GM12878 (cell line): ENCODE data around the gene CPA2. TPM values are rescaled to one million over a fixed set of nuclear protein-coding genes. Genes with fewer than 3 reads are reported as not detected.

Source experiments
- ATAC-seq: fragments of 200-7000 bp; cut with Tn5 transposase; 3 replicates; pipeline ENCODE4 v1.9.1; 2020; ENCODE audit warnings: mild to moderate bottlenecking, moderate library complexity
- BruUV-seq: library from RNA; stranded (reverse); fragments of 400-500 nt; replicated peaks from 2 replicates; lab custom pipeline; 2021; lab: Mats Ljungman, UMichigan
- CTCF ChIA-PET: fragments of 300-600 bp; sonication (Branson Sonifier 250); formaldehyde crosslinking; extraction: SDS; loops from one replicate; lab custom pipeline; 2021; ENCODE audit warnings: inconsistent platforms; lab: Yijun Ruan, JAX
- POLR2A ChIA-PET: fragments of 350-600 bp; formaldehyde crosslinking; extraction: SDS; loops from one replicate; lab custom pipeline; 2021; ENCODE audit warnings: inconsistent platforms; lab: Charles Lee
- RAD21 ChIA-PET: fragments of 300-600 bp; sonication (Branson Sonifier 250); formaldehyde crosslinking; loops from one replicate; lab custom pipeline; 2023; ENCODE audit warnings: antibody characterized with exemption; ENCODE audit not compliant: unreplicated experiment; lab: Charles Lee
- SMC1A ChIA-PET: fragments of 300-600 bp; sonication (Branson Sonifier 250); formaldehyde crosslinking; loops from one replicate; lab custom pipeline; 2023; ENCODE audit not compliant: unreplicated experiment, uncharacterized antibody; lab: Charles Lee
- DNase-seq: peaks from one replicate; pipeline ENCODE4 v3.0.0-alpha.2; 2011; ENCODE audit warnings: low read depth, low spot score
- FAIRE-seq: peaks from 3 replicates; lab custom pipeline; 2011; peaks lifted over from hg19 to GRCh38; lab: Jason Lieb, UNC
- H2AFZ ChIP-seq: 2 replicates; pipeline ENCODE4 v1.6.0; 2011; ENCODE audit warnings: low read depth, low read length, control low read depth; ENCODE audit not compliant: control insufficient read depth
- H3K27ac ChIP-seq: 2 replicates; pipeline ENCODE4 v1.5.1; 2011; ENCODE audit warnings: control low read depth; ENCODE audit not compliant: control insufficient read depth, insufficient read depth
- H3K27me3 ChIP-seq, 2 experiments: replicated peaks in 1 of 2; 2 replicates each; pipeline versions ENCODE4 v1.6.0 to v1.6.1; 2011; ENCODE audit warnings: low read length in 1 of 2; ENCODE audit not compliant: control insufficient read depth in 2 of 2, insufficient read depth in 2 of 2
- H3K36me3 ChIP-seq, 2 experiments: 2 replicates each; pipeline ENCODE4 v1.5.1; 2011; ENCODE audit warnings: low read length in 1 of 2; ENCODE audit not compliant: control insufficient read depth in 2 of 2, insufficient read depth in 2 of 2
- H3K4me1 ChIP-seq: 2 replicates; pipeline ENCODE4 v1.6.1; 2011; ENCODE audit warnings: mild to moderate bottlenecking, low read length, moderate library complexity, mixed read lengths; ENCODE audit not compliant: control insufficient read depth, insufficient read depth
- H3K4me2 ChIP-seq: 2 replicates; pipeline ENCODE4 v1.6.0; 2011; ENCODE audit warnings: control low read depth; ENCODE audit not compliant: control insufficient read depth, insufficient read depth
- H3K4me3 ChIP-seq: fragments of 200-600 bp; sonication (generic); 2 replicates; pipeline ENCODE4 v1.5.1; 2016
- H3K79me2 ChIP-seq: 2 replicates; pipeline ENCODE4 v1.6.0; 2011; ENCODE audit warnings: low read length; ENCODE audit not compliant: control insufficient read depth, insufficient read depth
- H3K9ac ChIP-seq: 2 replicates; pipeline ENCODE4 v1.8.0; 2011; ENCODE audit warnings: low read length, control low read depth, mixed read lengths; ENCODE audit not compliant: control insufficient read depth, insufficient read depth
- H3K9me3 ChIP-seq: replicated peaks from 3 replicates; pipeline ENCODE4 v1.5.1; 2011; ENCODE audit warnings: mild to moderate bottlenecking, low read length; ENCODE audit not compliant: control insufficient read depth, insufficient read depth
- H4K20me1 ChIP-seq: 2 replicates; pipeline ENCODE4 v1.6.0; 2011; ENCODE audit not compliant: control insufficient read depth, insufficient read depth
- BACH1 ChIP-seq: fragments of 450-650 bp; IDR thresholded peaks from 2 replicates; pipeline ENCODE4 v1.6.1; 2017; ENCODE audit warnings: mild to moderate bottlenecking, borderline replicate concordance
- BCLAF1 ChIP-seq: fragments of 450-650 bp; IDR thresholded peaks from 2 replicates; pipeline ENCODE4 v1.6.1; 2017; ENCODE audit warnings: antibody characterized with exemption, mild to moderate bottlenecking, moderate library complexity
- EGR1 ChIP-seq, 2 experiments: IDR thresholded peaks; 1 replicate in 1 of 2; 2 replicates in 1 of 2; pipeline ENCODE4 v1.6.1; 2011 to 2012; ENCODE audit warnings: low read depth in 2 of 2, low read length in 2 of 2, borderline replicate concordance in 1 of 2, mild to moderate bottlenecking in 1 of 2, moderate library complexity in 1 of 2
- KLF5 ChIP-seq: fragments of 450-650 bp; IDR thresholded peaks from 2 replicates; pipeline ENCODE4 v1.6.1; 2014; ENCODE audit warnings: mild to moderate bottlenecking; ENCODE audit not compliant: partially characterized antibody
- RBBP5 ChIP-seq: fragments of 200-600 bp; sonication (generic); conservative IDR thresholded peaks from 2 replicates; pipeline ENCODE4 v1.6.1; 2016
- RCOR1 ChIP-seq: conservative IDR thresholded peaks from 2 replicates; pipeline ENCODE4 v1.6.1; 2012; ENCODE audit warnings: low read depth, low read length, improper control_type of control experiment
- SIX5 ChIP-seq: IDR thresholded peaks from 2 replicates; pipeline ENCODE4 v1.6.1; 2011; ENCODE audit warnings: mild to moderate bottlenecking, low read depth, low read length, moderate library complexity; ENCODE audit not compliant: severe bottlenecking
- ZBED1 ChIP-seq: IDR thresholded peaks from 2 replicates; pipeline ENCODE4 v1.6.1; 2016; ENCODE audit warnings: borderline replicate concordance
- WGBS: methylation state at CpG from one replicate; pipeline ENCODE4 v1.1.6; 2016; ENCODE audit warnings: low lambda C conversion rate; ENCODE audit not compliant: insufficient replicate concordance, insufficient coverage; ENCODE audit errors: missing lambda C conversion rate; 5-methylcytosine and 5-hydroxymethylcytosine counted together
- in situ Hi-C: fragments of 300-500 bp; cut with MboI; formaldehyde crosslinking; loops from 9 replicates; pipeline ENCODE4 v1.14.3; 2018; ENCODE audit warnings: mixed read lengths
- intact Hi-C: fragments of 100-400 bp; cut with micrococcal nuclease; formaldehyde crosslinking; loops from one replicate; pipeline ENCODE4 v1.14.2; 2022; ENCODE audit not compliant: unreplicated experiment
- polyA plus RNA-seq, 11 experiments: library from polyadenylated mRNA; depleted of rRNA in 4 of 11; unstranded in 6 of 11; stranded (reverse) in 5 of 11; fragments of >200 nt; fragmentation: Nextera tagmentation in 4 of 11; fragmentation: Illumina TruSeq in 1 of 11; extraction: Ambion mirVana in 4 of 11; extraction: Trizol in 1 of 11; gene quantifications; 1 replicate in 1 of 11; 2 replicates in 10 of 11; pipeline versions ENCODE4 v1.2.1 to v1.2.3, GENCODE V29; 2011 to 2016; ENCODE audit warnings: inconsistent platforms in 2 of 11, missing spikeins in 2 of 11, low read depth in 1 of 11
- total RNA-seq, 4 experiments: library from RNA; depleted of rRNA in 3 of 4; stranded (reverse); fragments of >200 nt in 3 of 4; fragmentation: Illumina TruSeq in 1 of 4; extraction: Trizol in 1 of 4; gene quantifications; 2 replicates each; pipeline versions ENCODE4 v1.2.1 to v1.2.3, GENCODE V29; 2013 to 2021
- TF ChIP-seq, protein P1 (sequence below): fragments of 450-650 bp; IDR thresholded peaks from 2 replicates; pipeline ENCODE4 v1.6.1; 2016; ENCODE audit warnings: mild to moderate bottlenecking
- TF ChIP-seq, protein P2 (sequence below): IDR thresholded peaks from 2 replicates; pipeline ENCODE4 v1.6.1; 2011; ENCODE audit warnings: borderline replicate concordance, low read depth, mild to moderate bottlenecking, moderate library complexity, mixed read lengths, low read length; ENCODE audit not compliant: insufficient read depth; ENCODE audit errors: extremely low read length
- TF ChIP-seq, protein P3 (sequence below): fragments of 150-350 bp; IDR thresholded peaks from 2 replicates; pipeline ENCODE4 v1.6.1; 2014; ENCODE audit warnings: mild to moderate bottlenecking, low read depth, low read length

The CPA2 gene
- total and polyA plus RNA-seq, 10 of the 15 experiments (the other 5 are each of a cell fraction or from before 2014, with no cell fraction given) = 0.04 to 1.9 TPM; not detected in 8

DNA sequence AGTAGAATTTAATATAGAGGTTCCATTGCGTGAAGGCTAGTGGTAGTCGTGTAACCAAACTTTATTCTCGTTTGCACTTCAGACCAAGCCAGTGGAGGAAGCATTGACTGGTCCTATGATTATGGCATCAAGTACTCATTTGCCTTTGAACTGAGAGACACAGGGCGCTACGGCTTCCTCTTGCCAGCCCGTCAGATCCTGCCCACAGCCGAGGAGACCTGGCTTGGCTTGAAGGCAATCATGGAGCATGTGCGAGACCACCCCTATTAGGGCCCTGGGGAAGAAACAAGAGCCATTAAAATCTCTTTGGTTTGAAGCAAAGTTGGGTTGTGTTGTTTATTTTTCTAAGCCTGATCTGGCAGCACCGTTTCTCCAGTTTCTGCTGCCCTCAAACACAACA, 22.8 kb downstream of the CPA2 start:
- no peaks in the 10 kb centered on the region for H3K4me1 ChIP-seq
- no peaks in the 10 kb centered on the region; the same call in 2 of the 3 replicates for H3K9me3 ChIP-seq
- CTCF ChIA-PET = no interaction called here
- H3K36me3 ChIP-seq = no peaks in the 10 kb centered on the region
- POLR2A ChIA-PET = no interaction called here
- no peak for ATAC-seq
- H3K27ac ChIP-seq = no peak overlapping the region
- TF ChIP-seq, protein P1, sequence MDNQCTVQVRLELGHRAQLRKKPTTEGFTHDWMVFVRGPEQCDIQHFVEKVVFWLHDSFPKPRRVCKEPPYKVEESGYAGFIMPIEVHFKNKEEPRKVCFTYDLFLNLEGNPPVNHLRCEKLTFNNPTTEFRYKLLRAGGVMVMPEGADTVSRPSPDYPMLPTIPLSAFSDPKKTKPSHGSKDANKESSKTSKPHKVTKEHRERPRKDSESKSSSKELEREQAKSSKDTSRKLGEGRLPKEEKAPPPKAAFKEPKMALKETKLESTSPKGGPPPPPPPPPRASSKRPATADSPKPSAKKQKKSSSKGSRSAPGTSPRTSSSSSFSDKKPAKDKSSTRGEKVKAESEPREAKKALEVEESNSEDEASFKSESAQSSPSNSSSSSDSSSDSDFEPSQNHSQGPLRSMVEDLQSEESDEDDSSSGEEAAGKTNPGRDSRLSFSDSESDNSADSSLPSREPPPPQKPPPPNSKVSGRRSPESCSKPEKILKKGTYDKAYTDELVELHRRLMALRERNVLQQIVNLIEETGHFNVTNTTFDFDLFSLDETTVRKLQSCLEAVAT = no peak
- TF ChIP-seq KLF5 (no peak), RCOR1 (no peak)
- TF ChIP-seq, protein P2, sequence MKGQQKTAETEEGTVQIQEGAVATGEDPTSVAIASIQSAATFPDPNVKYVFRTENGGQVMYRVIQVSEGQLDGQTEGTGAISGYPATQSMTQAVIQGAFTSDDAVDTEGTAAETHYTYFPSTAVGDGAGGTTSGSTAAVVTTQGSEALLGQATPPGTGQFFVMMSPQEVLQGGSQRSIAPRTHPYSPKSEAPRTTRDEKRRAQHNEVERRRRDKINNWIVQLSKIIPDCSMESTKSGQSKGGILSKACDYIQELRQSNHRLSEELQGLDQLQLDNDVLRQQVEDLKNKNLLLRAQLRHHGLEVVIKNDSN = no peak
- SMC1A ChIA-PET = no interaction called here
- no peak for FAIRE-seq
- no TSS peak for BruUV-seq
- H3K79me2 ChIP-seq = no peaks in the 10 kb centered on the region
- H3K4me2 ChIP-seq = no peak overlapping the region
- in situ Hi-C loops = no loop called here
- no peaks in the 10 kb centered on the region for H4K20me1 ChIP-seq
- intact Hi-C loops = no loop called here
- H2AFZ ChIP-seq = no peak overlapping the region
- H3K9ac ChIP-seq = no peak overlapping the region
- H3K27me3 ChIP-seq = no peaks in the 10 kb centered on the region
- no peak for DNase-seq
- RAD21 ChIA-PET = no interaction called here
- no peak overlapping the region for H3K4me3 ChIP-seq
- WGBS = 57% methylated on average over 9 of the region's 9 CpGs

DNA sequence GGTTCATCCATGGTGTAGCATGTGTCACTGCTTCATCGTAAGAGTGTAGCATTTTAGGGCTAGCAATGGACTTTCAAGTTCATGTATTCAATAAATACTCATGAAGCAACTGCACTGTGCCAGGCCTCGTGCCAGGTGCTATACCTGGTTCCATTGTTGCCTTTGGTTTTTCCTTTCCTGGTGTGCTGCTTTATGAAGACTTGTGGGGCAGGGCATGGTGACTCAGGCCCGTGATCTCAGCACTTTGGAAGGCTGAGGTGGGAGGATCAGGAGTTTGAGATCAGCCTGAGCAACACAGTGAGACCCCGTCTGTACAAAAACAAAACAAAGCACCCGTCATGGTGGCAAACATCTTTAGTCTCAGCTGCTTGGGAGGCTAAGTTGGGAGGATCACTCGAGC, 24.1 kb downstream of the CPA2 start:
- no peak overlapping the region for H3K4me3 ChIP-seq
- POLR2A ChIA-PET = interaction anchor here (0.6 kb wide), 1 partner anchor 979 kb away, joined by 4 read pairs; no protein-coding TSS in a partner anchor
- no peaks in the 10 kb centered on the region for H4K20me1 ChIP-seq
- RAD21 ChIA-PET = no interaction called here
- DNase-seq (no peak), FAIRE-seq (no peak), ATAC-seq (no peak)
- no peak overlapping the region for H3K9ac ChIP-seq
- SMC1A ChIA-PET = no interaction called here
- no peaks in the 10 kb centered on the region for H3K27me3 ChIP-seq
- H3K4me1 ChIP-seq = no peaks in the 10 kb centered on the region
- H3K9me3 ChIP-seq = no peaks in the 10 kb centered on the region; the same call in 2 of the 3 replicates
- no peaks in the 10 kb centered on the region for H3K36me3 ChIP-seq
- WGBS = 52% methylated on average over 6 of the region's 6 CpGs
- no peak overlapping the region for H2AFZ ChIP-seq
- no peaks in the 10 kb centered on the region for H3K79me2 ChIP-seq
- H3K4me2 ChIP-seq = no peak overlapping the region
- H3K27ac ChIP-seq = no peak overlapping the region
- in situ Hi-C loops (no loop called here), intact Hi-C loops (no loop called here)
- CTCF ChIA-PET = no interaction called here
- no TSS peak for BruUV-seq
- TF ChIP-seq EGR1 (IDR thresholded peaks at IDR 0.05; ENCODE audit: borderline replicate concordance in 1 of 2, low read depth in 2 of 2, low read length in 2 of 2) (no peak), ZBED1 (no peak), RBBP5 (no peak), SIX5 (no peak), BCLAF1 (no peak), BACH1 (no peak)
- TF ChIP-seq, protein P3, sequence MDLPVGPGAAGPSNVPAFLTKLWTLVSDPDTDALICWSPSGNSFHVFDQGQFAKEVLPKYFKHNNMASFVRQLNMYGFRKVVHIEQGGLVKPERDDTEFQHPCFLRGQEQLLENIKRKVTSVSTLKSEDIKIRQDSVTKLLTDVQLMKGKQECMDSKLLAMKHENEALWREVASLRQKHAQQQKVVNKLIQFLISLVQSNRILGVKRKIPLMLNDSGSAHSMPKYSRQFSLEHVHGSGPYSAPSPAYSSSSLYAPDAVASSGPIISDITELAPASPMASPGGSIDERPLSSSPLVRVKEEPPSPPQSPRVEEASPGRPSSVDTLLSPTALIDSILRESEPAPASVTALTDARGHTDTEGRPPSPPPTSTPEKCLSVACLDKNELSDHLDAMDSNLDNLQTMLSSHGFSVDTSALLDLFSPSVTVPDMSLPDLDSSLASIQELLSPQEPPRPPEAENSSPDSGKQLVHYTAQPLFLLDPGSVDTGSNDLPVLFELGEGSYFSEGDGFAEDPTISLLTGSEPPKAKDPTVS = no peak
